B cell (primary cell): Measurements from ENCODE around the gene CAV3. TPM values are rescaled to one million over a fixed set of nuclear protein-coding genes. Genes with fewer than 3 reads are reported as not detected.

Source experiments
- ATAC-seq: fragments of 200-7000 bp; cut with Tn5 transposase; one replicate; pipeline ENCODE4 v1.10.0; 2021; ENCODE audit warnings: low read depth, mild to moderate bottlenecking, moderate number of reproducible peaks, moderate library complexity
- CTCF ChIA-PET: fragments of 350-600 bp; sonication (Branson Sonifier 250); formaldehyde crosslinking; loops from one replicate; lab custom pipeline; 2021; ENCODE audit warnings: antibody characterized with exemption, inconsistent platforms; lab: Charles Lee
- POLR2A ChIA-PET: fragments of 350-600 bp; sonication (Branson Sonifier 250); formaldehyde crosslinking; loops from one replicate; lab custom pipeline; 2021; ENCODE audit warnings: antibody characterized with exemption; lab: Charles Lee
- DNase-seq: peaks from one replicate; pipeline ENCODE4 v3.0.0; 2013
- H2AFZ ChIP-seq: 2 replicates; pipeline ENCODE4 v1.6.1; 2012; ENCODE audit warnings: mild to moderate bottlenecking, low read depth, low read length; ENCODE audit not compliant: insufficient read depth, poor library complexity, severe bottlenecking
- H3K27ac ChIP-seq, 2 donors: 1 replicate in 1 of 2; 2 replicates in 1 of 2; pipeline ENCODE4 v1.5.1; 2012 to 2013; ENCODE audit warnings: low read length in 2 of 2, mild to moderate bottlenecking in 2 of 2, moderate library complexity in 1 of 2
- H3K27me3 ChIP-seq, 4 experiments: fragments of 200-600 bp in 1 of 4; sonication (generic) in 1 of 4; replicated peaks in 1 of 4; 1 replicate in 2 of 4; 2 replicates in 2 of 4; pipeline versions ENCODE4 v1.6.1 to v1.7.0; 2013 to 2016; ENCODE audit warnings: low read length in 3 of 4, mild to moderate bottlenecking in 2 of 4, mixed read lengths in 1 of 4, moderate library complexity in 1 of 4; ENCODE audit not compliant: insufficient read depth in 4 of 4, control insufficient read depth in 3 of 4; ENCODE audit errors: control extremely low read depth in 1 of 4
- H3K36me3 ChIP-seq, 2 experiments: replicated peaks in 1 of 2; 1 replicate in 1 of 2; 2 replicates in 1 of 2; pipeline versions ENCODE4 v1.6.1 to v1.7.1; 2013; ENCODE audit warnings: low read length in 1 of 2; ENCODE audit not compliant: insufficient read depth in 2 of 2, control insufficient read depth in 1 of 2; ENCODE audit errors: control extremely low read depth in 1 of 2, extremely low read depth in 1 of 2
- H3K4me1 ChIP-seq, 2 donors: fragments of 200-600 bp in 1 of 2; sonication (generic) in 1 of 2; 1 replicate in 1 of 2; 2 replicates in 1 of 2; pipeline versions ENCODE4 v1.5.1 to v1.6.1; 2013 to 2017; ENCODE audit warnings: low read length in 2 of 2; ENCODE audit not compliant: control insufficient read depth in 2 of 2, insufficient read depth in 2 of 2
- H3K4me2 ChIP-seq: replicated peaks from 2 replicates; pipeline ENCODE3; 2012; ENCODE audit warnings: mild to moderate bottlenecking, low read depth, low read length; ENCODE audit not compliant: poor library complexity, severe bottlenecking
- H3K4me3 ChIP-seq, 5 experiments: fragments of 200-600 bp in 1 of 5; sonication (generic) in 1 of 5; 1 replicate in 3 of 5; 2 replicates in 2 of 5; pipeline versions ENCODE4 v1.5.1 to v1.7.0; 2011 to 2016; ENCODE audit warnings: low read length in 4 of 5, mild to moderate bottlenecking in 4 of 5, low read depth in 2 of 5, control low read depth in 1 of 5, moderate library complexity in 1 of 5; ENCODE audit not compliant: insufficient read depth in 1 of 5; ENCODE audit errors: control extremely low read depth in 1 of 5, extremely low read depth in 1 of 5
- H3K79me2 ChIP-seq: fragments of 200-600 bp; sonication (generic); one replicate; pipeline ENCODE4 v1.6.0; 2016; ENCODE audit warnings: low read length; ENCODE audit not compliant: control insufficient read depth, insufficient read depth
- H3K9ac ChIP-seq: fragments of 200-600 bp; sonication (generic); 2 replicates; pipeline ENCODE4 v1.6.1; 2017; ENCODE audit warnings: mild to moderate bottlenecking, low read length, moderate library complexity
- H3K9me3 ChIP-seq, 3 donors: one replicate each; pipeline versions ENCODE4 v1.6.1 to v1.7.1; 2013; ENCODE audit warnings: low read length in 2 of 3; ENCODE audit not compliant: control insufficient read depth in 2 of 3, insufficient read depth in 1 of 3; ENCODE audit errors: control extremely low read depth in 1 of 3
- H4K20me1 ChIP-seq: 2 replicates; pipeline ENCODE4 v1.6.0; 2012; ENCODE audit warnings: mild to moderate bottlenecking, low read length; ENCODE audit not compliant: insufficient read depth, control insufficient read depth, poor library complexity, severe bottlenecking
- H3K27ac Mint-ChIP-seq: one replicate; pipeline ENCODE4 v1.8.0; 2021; ENCODE audit warnings: mixed read lengths
- H3K27me3 Mint-ChIP-seq: one replicate; pipeline ENCODE4 v1.8.0; 2021; ENCODE audit warnings: mixed read lengths
- H3K4me1 Mint-ChIP-seq: one replicate; pipeline ENCODE4 v1.8.0; 2021; ENCODE audit warnings: mixed read lengths
- H3K4me3 Mint-ChIP-seq: one replicate; pipeline ENCODE4 v1.8.0; 2021; ENCODE audit warnings: mixed read lengths
- H3K9me3 Mint-ChIP-seq: one replicate; pipeline ENCODE4 v1.8.0; 2022; ENCODE audit warnings: mixed read lengths; ENCODE audit not compliant: insufficient read depth
- CTCF ChIP-seq: fragments of 200-600 bp; IDR thresholded peaks from one replicate; pipeline ENCODE4 v1.8.0; 2022; ENCODE audit warnings: antibody characterized with exemption, mild to moderate bottlenecking
- EZH2 ChIP-seq: IDR thresholded peaks from 2 replicates; pipeline ENCODE4 v1.6.1; 2012; ENCODE audit warnings: borderline replicate concordance, low read depth, mild to moderate bottlenecking, moderate library complexity, low read length; ENCODE audit not compliant: insufficient read depth, poor library complexity, severe bottlenecking
- WGBS: methylation state at CpG from one replicate; pipeline ENCODE4 v1.1.5; 2013; ENCODE audit warnings: missing lambda C conversion rate; ENCODE audit not compliant: insufficient coverage; 5-methylcytosine and 5-hydroxymethylcytosine counted together
- intact Hi-C: fragments of 100-400 bp; cut with micrococcal nuclease; formaldehyde crosslinking; loops from one replicate; pipeline ENCODE4 v1.10.0; 2022
- polyA plus RNA-seq: library from polyadenylated mRNA; depleted of rRNA; stranded (reverse); fragments of >200 nt; gene quantifications from 2 replicates; pipeline ENCODE4 v1.2.3, GENCODE V29; 2012
- total RNA-seq, 2 donors: library from RNA; stranded (reverse); fragments of 120-200 nt in 1 of 2; gene quantifications; 1 replicate in 1 of 2; 2 replicates in 1 of 2; pipeline versions ENCODE4 v1.2.3 to v1.2.4, GENCODE V29; 2013 to 2022

The CAV3 gene
- total and polyA plus RNA-seq, 2 donors (not counting 1 experiment from before 2014, with no cell fraction given) = not detected

- Histone ChIP-seq H3K9me3 (no peaks in the 10 kb centered on the region), H4K20me1 (no peaks in the 10 kb centered on the region), H3K27ac (no peak overlapping the region), H3K27me3 (peaks cover 0 to 8% (median 0%) of the 10 kb centered on the region in 4 experiments), H3K4me1 (no peaks in the 10 kb centered on the region), H2AFZ (no peak overlapping the region), H3K36me3 (no peaks in the 10 kb centered on the region), H3K4me3 (no peak overlapping the region), H3K79me2 (no peaks in the 10 kb centered on the region), H3K9ac (no peak overlapping the region), H3K4me2 (no peak overlapping the region)
- H3K4me1 Mint-ChIP-seq = peaks cover 3% of the 10 kb centered on the region
- ChIA-PET POLR2A (no interaction called here), CTCF (no interaction called here)
- TF ChIP-seq EZH2 = no peak
- TF ChIP-seq CTCF = no peak
- no peak for DNase-seq
- no peak for ATAC-seq
- peaks cover 2% of the 10 kb centered on the region for H3K9me3 Mint-ChIP-seq
- H3K27ac Mint-ChIP-seq = no peak overlapping the region
- WGBS = 82% methylated on average over 6 of the region's 6 CpGs
- H3K4me3 Mint-ChIP-seq = no peak overlapping the region
- peaks cover 19% of the 10 kb centered on the region for H3K27me3 Mint-ChIP-seq
- intact Hi-C loops = no loop called here
Observed at GRCh38 chr3:8775602-8776001, 42.0 kb downstream of the CAV3 start.

GRCh38 chr3:8776406-8776805, 42.8 kb downstream of the CAV3 start:
- Mint-ChIP-seq H3K4me1 (peaks cover 3% of the 10 kb centered on the region), H3K27me3 (peaks cover 11% of the 10 kb centered on the region), H3K9me3 (peaks cover 2% of the 10 kb centered on the region), H3K27ac (no peak overlapping the region), H3K4me3 (no peak overlapping the region)
- no peak for DNase-seq
- H3K79me2 ChIP-seq = no peaks in the 10 kb centered on the region
- no peaks in the 10 kb centered on the region for H3K9me3 ChIP-seq
- no peak overlapping the region for H3K4me3 ChIP-seq
- H3K4me1 ChIP-seq = no peaks in the 10 kb centered on the region
- H3K4me2 ChIP-seq = no peak overlapping the region
- H4K20me1 ChIP-seq = no peaks in the 10 kb centered on the region
- H3K27ac ChIP-seq = no peak overlapping the region
- 90% methylated on average over 3 of the region's 4 CpGs for WGBS
- no peak overlapping the region for H2AFZ ChIP-seq
- TF ChIP-seq CTCF (no peak), EZH2 (no peak)
- no peak overlapping the region for H3K9ac ChIP-seq
- CTCF ChIA-PET = interaction anchor here (1.0 kb wide), 1 partner anchor 22 kb away, joined by 3 read pairs; no protein-coding TSS in a partner anchor
- POLR2A ChIA-PET = no interaction called here
- intact Hi-C loops = no loop called here
- peaks cover 0 to 5% (median 0%) of the 10 kb centered on the region in 4 experiments for H3K27me3 ChIP-seq
- no peak for ATAC-seq
- H3K36me3 ChIP-seq = no peaks in the 10 kb centered on the region
